BE2C (cell line): ENCODE measurements around the gene NFASC. TPM values are rescaled to one million over a fixed set of nuclear protein-coding genes. Genes with fewer than 3 reads are reported as not detected.
A peak's percentile ranks its signal among the peaks of the same experiment; 100 is the strongest.

Source experiments
- DNase-seq: peaks from one replicate; pipeline ENCODE4 v3.0.0-alpha.2; 2020
- H3K27me3 ChIP-seq: fragments of 250-450 bp; sonication (Bioruptor Pico); 2 replicates; pipeline ENCODE4 v1.5.1; 2020; ENCODE audit warnings: mild to moderate bottlenecking
- H3K36me3 ChIP-seq: fragments of 250-450 bp; sonication (Bioruptor Pico); 2 replicates; pipeline ENCODE4 v1.5.1; 2020; ENCODE audit warnings: mild to moderate bottlenecking
- H3K4me1 ChIP-seq: fragments of 250-450 bp; sonication (Bioruptor Pico); 2 replicates; pipeline ENCODE4 v1.5.1; 2020
- H3K4me3 ChIP-seq: 2 replicates; pipeline ENCODE4 v1.5.1; 2011; ENCODE audit warnings: low read depth, low read length
- H3K9me3 ChIP-seq: fragments of 250-450 bp; sonication (Bioruptor Pico); 2 replicates; pipeline ENCODE4 v1.5.1; 2020
- CTCF ChIP-seq: IDR thresholded peaks from 2 replicates; pipeline ENCODE4 v1.5.1; 2012; ENCODE audit warnings: mild to moderate bottlenecking, low read depth, low read length
- polyA plus RNA-seq: library from polyadenylated mRNA; unstranded; fragments of >200 nt; gene quantifications from one replicate; pipeline ENCODE4 v1.2.1, GENCODE V29; 2012; ENCODE audit warnings: low read depth, missing spikeins; ENCODE audit not compliant: insufficient read length, insufficient read depth

The NFASC gene
- polyA plus RNA-seq, result 34.4 TPM

GRCh38 chr1:204870160-204870912, at the start of gene NFASC:
NFASC (plus strand) TSS chr1:204870862; CDS start chr1:204944316, 73,454 bp downstream.
- Histone ChIP-seq H3K4me3 (no peak within 1 kb of the TSS), H3K9me3 (no peaks in the 10 kb centered on the region), H3K36me3 (no peaks in the 10 kb centered on the region), H3K4me1 (no peaks in the 10 kb centered on the region; the same call in 1 of the 2 replicates), H3K27me3 (no peaks in the 10 kb centered on the region)
- no peak for DNase-seq
- no peak for TF ChIP-seq CTCF

GRCh38 chr1:204821476-204821875, 49.2 kb upstream of the NFASC start:
- Histone ChIP-seq H3K4me1 (peaks cover 26% of the 10 kb centered on the region), H3K4me3 (no peak overlapping the region), H3K27me3 (no peaks in the 10 kb centered on the region; the same call in 1 of the 2 replicates), H3K9me3 (no peaks in the 10 kb centered on the region), H3K36me3 (no peaks in the 10 kb centered on the region)
- no peak for TF ChIP-seq CTCF
- DNase-seq, result no peak

GRCh38 chr1:204821924-204822323, 48.7 kb upstream of the NFASC start:
- Histone ChIP-seq H3K9me3 (no peaks in the 10 kb centered on the region), H3K36me3 (no peaks in the 10 kb centered on the region), H3K4me1 (peaks cover 26% of the 10 kb centered on the region), H3K4me3 (no peak overlapping the region), H3K27me3 (no peaks in the 10 kb centered on the region; the same call in 1 of the 2 replicates)
- TF ChIP-seq CTCF, result no peak
- DNase-seq, result no peak

DNA sequence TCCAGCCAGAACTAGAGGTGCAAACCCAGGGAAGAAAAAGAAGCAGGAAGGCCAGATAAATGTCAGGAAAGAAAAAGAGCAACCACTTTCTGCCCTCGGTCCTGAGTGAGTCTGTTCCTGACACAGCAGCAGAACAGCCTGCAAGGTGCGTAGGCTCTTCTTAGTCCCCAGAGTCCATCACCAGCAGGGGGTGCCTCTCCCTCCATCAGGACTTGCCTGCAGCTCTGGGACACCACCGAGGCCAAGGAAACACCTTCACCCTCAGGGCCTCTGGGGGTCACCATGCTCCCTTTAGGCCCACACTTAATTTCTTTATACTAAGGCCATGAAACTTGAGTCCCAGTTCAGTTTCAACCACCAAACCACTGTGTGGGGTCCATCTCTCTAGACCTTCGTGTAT, 43.7 kb upstream of the NFASC start:
- DNase-seq, result peak; percentile 63
- TF ChIP-seq CTCF, result peak; percentile 71
- no peak overlapping the region for H3K4me3 ChIP-seq
- H3K9me3 ChIP-seq, result no peaks in the 10 kb centered on the region
- peaks cover 4% of the 10 kb centered on the region; the same call in 1 of the 2 replicates for H3K27me3 ChIP-seq
- H3K36me3 ChIP-seq, result no peaks in the 10 kb centered on the region
- peaks cover 13% of the 10 kb centered on the region for H3K4me1 ChIP-seq

GRCh38 chr1:204828352-204828850, 42.3 kb upstream of the NFASC start:
- DNase-seq, result peak; percentile 92
- Histone ChIP-seq H3K27me3 (peaks cover 4% of the 10 kb centered on the region; the same call in 1 of the 2 replicates), H3K9me3 (no peaks in the 10 kb centered on the region), H3K4me3 (peak overlapping the region; percentile 68), H3K36me3 (no peaks in the 10 kb centered on the region; the same call in 1 of the 2 replicates), H3K4me1 (peaks cover 13% of the 10 kb centered on the region)
- peak; percentile 10; the same call in 1 of the 2 replicates for TF ChIP-seq CTCF

DNA sequence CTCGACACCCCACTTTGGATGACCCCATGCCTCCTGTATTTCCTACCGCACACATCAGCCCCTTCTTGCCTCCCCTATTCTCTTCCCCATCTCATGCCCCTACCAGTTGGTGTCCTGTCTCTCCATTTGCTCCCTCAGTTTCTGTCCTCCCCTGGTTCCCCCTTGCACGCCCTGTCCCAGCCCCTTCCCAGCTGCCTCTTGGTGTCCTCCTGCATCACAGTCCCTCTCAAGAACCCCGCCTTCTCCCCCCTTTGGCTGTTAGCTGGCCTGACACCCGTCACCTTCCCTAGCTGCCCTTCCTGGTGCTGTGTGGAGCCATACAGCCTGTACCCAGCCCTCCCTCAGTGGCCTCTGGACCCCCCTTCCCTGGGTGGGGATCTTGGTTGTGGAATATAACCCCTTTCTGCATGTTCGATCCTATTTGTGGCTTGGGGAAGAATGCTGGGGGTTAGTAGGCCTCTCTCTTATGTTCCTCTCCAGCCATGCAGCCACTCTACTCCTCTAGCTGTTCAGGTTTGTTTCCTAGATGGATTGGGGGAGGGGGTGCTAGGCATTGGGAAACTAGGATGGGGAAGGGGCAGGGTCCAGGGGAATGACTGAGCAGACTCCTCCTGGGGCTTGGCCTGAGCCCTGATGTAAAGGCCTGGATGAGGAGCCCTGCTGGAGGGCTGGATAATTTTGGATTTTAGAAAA, 41.4 kb upstream of the NFASC start:
- no peaks in the 10 kb centered on the region; the same call in 1 of the 2 replicates for H3K36me3 ChIP-seq
- H3K4me3 ChIP-seq, result peak overlapping the region; percentile 68
- peaks cover 19% of the 10 kb centered on the region for H3K4me1 ChIP-seq
- H3K27me3 ChIP-seq, result peaks cover 4% of the 10 kb centered on the region; the same call in 1 of the 2 replicates
- DNase-seq, result no peak
- TF ChIP-seq CTCF, result no peak
- no peaks in the 10 kb centered on the region for H3K9me3 ChIP-seq
